HCT116 (cell line): ENCODE measurements around the gene RNF7. TPM values are rescaled to one million over a fixed set of nuclear protein-coding genes. Genes with fewer than 3 reads are reported as not detected.
A peak's percentile ranks its signal among the peaks of the same experiment; 100 is the strongest.

Experiments used
- ATAC-seq: fragments of 200-7000 bp; cut with Tn5 transposase; 2 replicates; pipeline ENCODE4 v1.9.1; 2020; ENCODE audit warnings: mild to moderate bottlenecking, moderate library complexity
- BruUV-seq: library from RNA; stranded (reverse); fragments of 400-500 nt; replicated peaks from 2 replicates; lab custom pipeline; 2021; lab: Mats Ljungman, UMichigan
- CTCF ChIA-PET: fragments of 300-600 bp; sonication (Branson Sonifier 250); formaldehyde crosslinking; loops from one replicate; lab custom pipeline; 2021; ENCODE audit warnings: antibody characterized with exemption; lab: Charles Lee
- POLR2A ChIA-PET: fragments of 300-600, 350-600 bp; sonication (Branson Sonifier 250); formaldehyde crosslinking; loops from one replicate; lab custom pipeline; 2021; ENCODE audit warnings: antibody characterized with exemption; lab: Charles Lee
- RAD21 ChIA-PET, 2 experiments: fragments of 300-600 bp; sonication (Branson Sonifier 250); formaldehyde crosslinking; loops; one replicate each; lab custom pipeline; 2023; ENCODE audit warnings: low total read pairs in 2 of 2; ENCODE audit not compliant: uncharacterized antibody in 2 of 2, unreplicated experiment in 2 of 2, low non-redundant PET in 1 of 2; lab: Charles Lee
- DNase-seq: peaks from one replicate; pipeline ENCODE4 v3.0.0-alpha.2; 2010; ENCODE audit warnings: low read depth, low spot score
- H2AFZ ChIP-seq: fragments of 200-600 bp; shearing (Covaris generic), sonication (generic); 2 replicates; pipeline ENCODE4 v1.6.1; 2017; ENCODE audit warnings: low read depth, mixed run types, mixed read lengths, antibody characterized with exemption, low read length; ENCODE audit not compliant: poor library complexity, severe bottlenecking
- H3K27ac ChIP-seq: 2 replicates; pipeline ENCODE4 v1.5.1; 2012; ENCODE audit warnings: low read depth, low read length
- H3K27me3 ChIP-seq: fragments of 200-600 bp; sonication (generic); 2 replicates; pipeline ENCODE4 v1.6.1; 2016; ENCODE audit warnings: mixed run types, low read length, mixed read lengths; ENCODE audit not compliant: insufficient read depth
- H3K36me3 ChIP-seq, 2 experiments: fragments of 200-500 bp in 1 of 2; fragments of 200-600 bp in 1 of 2; sonication (Bioruptor generic) in 1 of 2; sonication (generic) in 1 of 2; 2 replicates each; pipeline versions ENCODE4 v1.5.1 to v1.6.1; 2014 to 2016; ENCODE audit warnings: low read length in 2 of 2, inconsistent platforms in 1 of 2, mixed read lengths in 1 of 2, mixed run types in 1 of 2; ENCODE audit not compliant: insufficient read depth in 2 of 2, control insufficient read depth in 1 of 2
- H3K4me1 ChIP-seq, 2 experiments: fragments of 200-600 bp in 1 of 2; sonication (generic) in 1 of 2; 2 replicates each; pipeline versions ENCODE4 v1.5.1 to v1.6.1; 2012 to 2017; ENCODE audit warnings: low read length in 2 of 2, inconsistent platforms in 1 of 2, mild to moderate bottlenecking in 1 of 2, mixed read lengths in 1 of 2, mixed run types in 1 of 2, moderate library complexity in 1 of 2; ENCODE audit not compliant: insufficient read depth in 2 of 2, control insufficient read depth in 1 of 2
- H3K4me2 ChIP-seq: fragments of 200-600 bp; sonication (generic); 2 replicates; pipeline ENCODE4 v1.6.1; 2017; ENCODE audit warnings: mixed run types, low read length, mixed read lengths
- H3K4me3 ChIP-seq, 2 experiments: fragments of 200-600 bp in 1 of 2; sonication (generic) in 1 of 2; replicated peaks in 1 of 2; 2 replicates each; pipeline ENCODE4 v1.5.1; 2011 to 2016; ENCODE audit warnings: low read length in 2 of 2, control low read depth in 1 of 2, low read depth in 1 of 2, mild to moderate bottlenecking in 1 of 2, mixed read lengths in 1 of 2, mixed run types in 1 of 2
- H3K79me2 ChIP-seq: fragments of 200-600 bp; sonication (generic); 2 replicates; pipeline ENCODE4 v1.6.1; 2017; ENCODE audit warnings: mild to moderate bottlenecking, mixed run types, low read length, moderate library complexity, mixed read lengths; ENCODE audit not compliant: insufficient read depth
- H3K9ac ChIP-seq: fragments of 200-600 bp; sonication (generic); 2 replicates; pipeline ENCODE4 v1.6.1; 2016; ENCODE audit warnings: low read length, mixed read lengths
- H3K9me2 ChIP-seq: fragments of 200-600 bp; sonication (generic), shearing (Covaris generic); 2 replicates; pipeline ENCODE4 v1.6.1; 2017; ENCODE audit warnings: mixed run types, mild to moderate bottlenecking, moderate library complexity; ENCODE audit not compliant: insufficient read depth
- H3K9me3 ChIP-seq, 2 experiments: fragments of 200-500 bp in 1 of 2; fragments of 200-600 bp in 1 of 2; sonication (Bioruptor generic) in 1 of 2; sonication (generic) in 1 of 2; 2 replicates each; pipeline ENCODE4 v1.6.1; 2014 to 2017; ENCODE audit warnings: low read length in 2 of 2, mixed read lengths in 2 of 2, inconsistent platforms in 1 of 2, low read depth in 1 of 2, mild to moderate bottlenecking in 1 of 2, mixed run types in 1 of 2, moderate library complexity in 1 of 2; ENCODE audit not compliant: control insufficient read depth in 1 of 2, insufficient read depth in 1 of 2
- H4K20me1 ChIP-seq: fragments of 200-600 bp; sonication (generic), shearing (Covaris generic); 2 replicates; pipeline ENCODE4 v1.6.1; 2017; ENCODE audit warnings: mixed run types, mild to moderate bottlenecking, moderate library complexity; ENCODE audit not compliant: insufficient read depth
- CTCF ChIP-seq, 3 experiments: fragments of 200-600 bp in 1 of 3; sonication (generic) in 1 of 3; IDR thresholded peaks in 2 of 3; conservative IDR thresholded peaks in 1 of 3; 2 replicates each; pipeline ENCODE4 v1.5.1; 2012 to 2017; ENCODE audit warnings: low read depth in 2 of 3, low read length in 2 of 3, antibody characterized with exemption in 1 of 3, borderline replicate concordance in 1 of 3, control low read depth in 1 of 3, mild to moderate bottlenecking in 1 of 3, mixed read lengths in 1 of 3, mixed run types in 1 of 3, moderate library complexity in 1 of 3; ENCODE audit not compliant: insufficient read depth in 1 of 3
- EGR1 ChIP-seq: IDR thresholded peaks from 2 replicates; pipeline ENCODE4 v1.6.1; 2012; ENCODE audit warnings: low read depth
- ELF1 ChIP-seq: IDR thresholded peaks from 2 replicates; pipeline ENCODE4 v1.6.1; 2012; ENCODE audit warnings: low read depth, borderline replicate concordance
- FOSL1 ChIP-seq: IDR thresholded peaks from 2 replicates; pipeline ENCODE4 v1.6.1; 2012; ENCODE audit warnings: low read depth
- JUND ChIP-seq: IDR thresholded peaks from 2 replicates; pipeline ENCODE4 v1.6.1; 2012
- POLR2AphosphoS5 ChIP-seq: IDR thresholded peaks from 2 replicates; pipeline ENCODE4 v1.6.1; 2011; ENCODE audit warnings: mild to moderate bottlenecking, low read depth, low read length, moderate library complexity
- RAD21 ChIP-seq: IDR thresholded peaks from 2 replicates; pipeline ENCODE4 v1.6.1; 2012; ENCODE audit warnings: low read depth, mild to moderate bottlenecking
- intact Hi-C: fragments of 100-400 bp; cut with micrococcal nuclease; formaldehyde crosslinking; loops from 2 replicates; pipeline ENCODE4 v1.10.0; 2022
- total RNA-seq: library from RNA; stranded (reverse); gene quantifications from one replicate; pipeline ENCODE4 v1.2.1, GENCODE V29; 2021; ENCODE audit not compliant: unreplicated experiment

Gene RNF7
- total RNA-seq, 1 experiment from 2014 or later = 82.3 TPM

- TF ChIP-seq POLR2AphosphoS5 (no peak), EGR1 (no peak), JUND (no peak), ELF1 (no peak)
Observed at GRCh38 chr3:141779667-141780066, 41.6 kb downstream of the RNF7 start (continued).

- Histone ChIP-seq H3K4me1 (no peaks in the 10 kb centered on the region), H3K79me2 (no peaks in the 10 kb centered on the region), H3K9me2 (no peaks in the 10 kb centered on the region), H3K9me3 (no peaks in the 10 kb centered on the region), H3K27me3 (no peaks in the 10 kb centered on the region), H4K20me1 (no peaks in the 10 kb centered on the region), H3K4me3 (no peak overlapping the region), H3K4me2 (no peak overlapping the region), H2AFZ (no peak overlapping the region), H3K36me3 (no peaks in the 10 kb centered on the region), H3K9ac (no peak overlapping the region), H3K27ac (no peak overlapping the region)
- ChIA-PET CTCF (interaction anchor here (0.5 to 0.7 kb wide), 2 partner anchors 41 to 93 kb away, joined by 3 to 4 read pairs; no protein-coding TSS in a partner anchor), RAD21 (no interaction called here), POLR2A (no interaction called here)
- intact Hi-C loops = no loop called here
- no TSS peak for BruUV-seq
- peak in 2 of 3 experiments; percentile 16 to 24; a peak in 2 of 6 replicates for TF ChIP-seq CTCF (IDR thresholded peaks at IDR 0.05 in 2 of 3, conservative IDR thresholded peaks at IDR 0.05 in 1 of 3; ENCODE audit: borderline replicate concordance in 1 of 3, insufficient read depth in 1 of 3, low read depth in 2 of 3, low read length in 2 of 3)
- peak; percentile 57 for TF ChIP-seq RAD21
- TF ChIP-seq FOSL1 = no peak
- DNase-seq = peak; percentile 22
- peak; percentile 82 for ATAC-seq
Observed at GRCh38 chr3:141782386-141782932, 44.4 kb downstream of the RNF7 start.
